IMR-90 (cell line): ENCODE measurements around the gene UBAC1. TPM values are rescaled to one million over a fixed set of nuclear protein-coding genes. Genes with fewer than 3 reads are reported as not detected.

Experiments
- FOS ChIP-seq: fragments of 150-350 bp; IDR thresholded peaks from 2 replicates; pipeline ENCODE4 v1.6.1; 2016; ENCODE audit warnings: low read depth, low read length
- MXI1 ChIP-seq: IDR thresholded peaks from 2 replicates; pipeline ENCODE4 v1.6.1; 2012; ENCODE audit warnings: low read depth, mild to moderate bottlenecking, low read length, moderate library complexity, borderline replicate concordance
- polyA plus RNA-seq, 3 experiments: library from polyadenylated mRNA; depleted of rRNA; stranded (reverse); fragments of >200 nt; gene quantifications; 2 replicates each; pipeline ENCODE4 v1.2.3, GENCODE V29; 2012; ENCODE audit warnings: low replicate concordance in 1 of 3
- total RNA-seq: library from RNA; depleted of rRNA; stranded (reverse); fragments of >200 nt; gene quantifications from 2 replicates; pipeline ENCODE4 v1.2.3, GENCODE V29; 2012
- TF ChIP-seq, protein P1 (sequence below): fragments of 150-350 bp; IDR thresholded peaks from 2 replicates; pipeline ENCODE4 v1.6.1; 2017; ENCODE audit warnings: mild to moderate bottlenecking, antibody characterized with exemption, low read length, low read depth

Gene UBAC1
- total and polyA plus RNA-seq, 2 of the 4 experiments (the other 2 are of a cell fraction): 25.3 to 33.9 TPM

GRCh38 chr9:135928731-135929655, 32.2 kb downstream of the UBAC1 start (continued):
- TF ChIP-seq, protein P1, sequence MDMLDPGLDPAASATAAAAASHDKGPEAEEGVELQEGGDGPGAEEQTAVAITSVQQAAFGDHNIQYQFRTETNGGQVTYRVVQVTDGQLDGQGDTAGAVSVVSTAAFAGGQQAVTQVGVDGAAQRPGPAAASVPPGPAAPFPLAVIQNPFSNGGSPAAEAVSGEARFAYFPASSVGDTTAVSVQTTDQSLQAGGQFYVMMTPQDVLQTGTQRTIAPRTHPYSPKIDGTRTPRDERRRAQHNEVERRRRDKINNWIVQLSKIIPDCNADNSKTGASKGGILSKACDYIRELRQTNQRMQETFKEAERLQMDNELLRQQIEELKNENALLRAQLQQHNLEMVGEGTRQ: no peak
- TF ChIP-seq MXI1 (no peak), FOS (no peak)
